BLaER1 (cell line): ENCODE measurements around the gene SKAP1.
"Not testable (repeated sequence)": the region's sequence is repeated elsewhere in the genome, so short reads cannot be mapped to it uniquely, and the experiment has no call there.

Experiments used
- H3K27ac ChIP-seq: shearing (Covaris generic); formaldehyde crosslinking; 2 replicates; pipeline ENCODE4 v1.8.1; 2022
- H3K27me3 ChIP-seq: shearing (Covaris generic); formaldehyde crosslinking; 2 replicates; pipeline ENCODE4 v1.8.1; 2022
- H3K36me3 ChIP-seq: shearing (Covaris generic); formaldehyde crosslinking; 2 replicates; pipeline ENCODE4 v1.8.1; 2022
- H3K4me1 ChIP-seq: shearing (Covaris generic); formaldehyde crosslinking; 2 replicates; pipeline ENCODE4 v1.8.1; 2022
- H3K4me2 ChIP-seq: shearing (Covaris generic); formaldehyde crosslinking; 2 replicates; pipeline ENCODE4 v1.8.1; 2022
- H3K4me3 ChIP-seq: shearing (Covaris generic); formaldehyde crosslinking; 2 replicates; pipeline ENCODE4 v1.8.1; 2022
- H3K9ac ChIP-seq: shearing (Covaris generic); formaldehyde crosslinking; 2 replicates; pipeline ENCODE4 v1.8.1; 2022
- H3K9me3 ChIP-seq: shearing (Covaris generic); formaldehyde crosslinking; 2 replicates; pipeline ENCODE4 v1.8.1; 2022
- H4K20me1 ChIP-seq: shearing (Covaris generic); formaldehyde crosslinking; 2 replicates; pipeline ENCODE4 v1.8.1; 2022
- Cebpa-rat ChIP-seq: shearing (Covaris generic); IDR thresholded peaks from 2 replicates; pipeline ENCODE4 v1.8.1; 2022

The SKAP1 gene

GRCh38 chr17:48209973-48210372 is 220.0 kb downstream of the SKAP1 start:
- no peaks in the 10 kb centered on the region for H4K20me1 ChIP-seq
- H3K9ac ChIP-seq, result no peak overlapping the region
- no peaks in the 10 kb centered on the region for H3K36me3 ChIP-seq

GRCh38 chr17:48207776-48208544 is 222.1 kb downstream of the SKAP1 start:
- H3K36me3 ChIP-seq, result no peaks in the 10 kb centered on the region
- H4K20me1 ChIP-seq, result no peaks in the 10 kb centered on the region
- no peak overlapping the region for H3K4me2 ChIP-seq
- no peak overlapping the region for H3K27ac ChIP-seq
- no peak overlapping the region for H3K4me3 ChIP-seq
- no peak for TF ChIP-seq Cebpa-rat
- H3K9me3 ChIP-seq, result no peaks in the 10 kb centered on the region
- no peaks in the 10 kb centered on the region for H3K27me3 ChIP-seq
- no peak overlapping the region for H3K9ac ChIP-seq
- H3K4me1 ChIP-seq, result no peaks in the 10 kb centered on the region

More at GRCh38 chr17:48209973-48210372, 220.0 kb downstream of the SKAP1 start:
- Histone ChIP-seq H3K27me3 (no peaks in the 10 kb centered on the region), H3K27ac (no peak overlapping the region), H3K4me2 (no peak overlapping the region), H3K9me3 (no peaks in the 10 kb centered on the region), H3K4me1 (no peaks in the 10 kb centered on the region), H3K4me3 (no peak overlapping the region)
- TF ChIP-seq Cebpa-rat, result no peak

- H3K4me2 ChIP-seq, H3K27me3 ChIP-seq, H3K27ac ChIP-seq, H3K9ac ChIP-seq, H3K4me3 ChIP-seq, H3K9me3 ChIP-seq, H3K4me1 ChIP-seq, H4K20me1 ChIP-seq, H3K36me3 ChIP-seq: not testable (repeated sequence)
These were observed 223.0 kb downstream of the SKAP1 start for GRCh38 chr17:48207036-48207435.

GRCh38 chr17:48202959-48203358 is 227.1 kb downstream of the SKAP1 start:
- TF ChIP-seq Cebpa-rat, result no peak
- Histone ChIP-seq H3K4me1 (no peaks in the 10 kb centered on the region), H3K9ac (no peak overlapping the region), H4K20me1 (no peaks in the 10 kb centered on the region), H3K27me3 (no peaks in the 10 kb centered on the region), H3K4me3 (no peak overlapping the region), H3K36me3 (no peaks in the 10 kb centered on the region), H3K27ac (no peak overlapping the region), H3K9me3 (no peaks in the 10 kb centered on the region), H3K4me2 (no peak overlapping the region)

- no peaks in the 10 kb centered on the region for H3K36me3 ChIP-seq
- H3K9ac ChIP-seq, result no peak overlapping the region
- no peak overlapping the region for H3K27ac ChIP-seq
- no peaks in the 10 kb centered on the region for H3K4me1 ChIP-seq
- no peak overlapping the region for H3K4me2 ChIP-seq
- TF ChIP-seq Cebpa-rat, result no peak
- H4K20me1 ChIP-seq, result no peaks in the 10 kb centered on the region
- no peaks in the 10 kb centered on the region for H3K9me3 ChIP-seq
- no peak overlapping the region for H3K4me3 ChIP-seq
- no peaks in the 10 kb centered on the region for H3K27me3 ChIP-seq
These were observed 231.0 kb downstream of the SKAP1 start for GRCh38 chr17:48198950-48199541.

- no peak for TF ChIP-seq Cebpa-rat
- no peak overlapping the region for H3K4me2 ChIP-seq
- H3K36me3 ChIP-seq, result no peaks in the 10 kb centered on the region
- H3K4me3 ChIP-seq, result no peak overlapping the region
- no peaks in the 10 kb centered on the region for H3K4me1 ChIP-seq
- H3K27me3 ChIP-seq, result no peaks in the 10 kb centered on the region
- H3K9ac ChIP-seq, result no peak overlapping the region
- no peak overlapping the region for H3K27ac ChIP-seq
- no peaks in the 10 kb centered on the region for H4K20me1 ChIP-seq
- no peaks in the 10 kb centered on the region for H3K9me3 ChIP-seq
These were observed 234.1 kb downstream of the SKAP1 start for GRCh38 chr17:48195910-48196309.

GRCh38 chr17:48194097-48194550 is 235.9 kb downstream of the SKAP1 start:
- no peak for TF ChIP-seq Cebpa-rat
- Histone ChIP-seq H3K4me1 (no peaks in the 10 kb centered on the region), H4K20me1 (no peaks in the 10 kb centered on the region), H3K4me3 (no peak overlapping the region), H3K27me3 (no peaks in the 10 kb centered on the region), H3K27ac (no peak overlapping the region), H3K9ac (no peak overlapping the region), H3K4me2 (no peak overlapping the region), H3K9me3 (no peaks in the 10 kb centered on the region), H3K36me3 (no peaks in the 10 kb centered on the region)

GRCh38 chr17:48192321-48192731 is 237.7 kb downstream of the SKAP1 start:
- Histone ChIP-seq H3K4me3 (no peak overlapping the region), H3K4me2 (no peak overlapping the region), H3K9me3 (no peaks in the 10 kb centered on the region), H3K9ac (no peak overlapping the region), H3K27ac (no peak overlapping the region), H3K36me3 (no peaks in the 10 kb centered on the region), H3K27me3 (no peaks in the 10 kb centered on the region), H4K20me1 (no peaks in the 10 kb centered on the region), H3K4me1 (no peaks in the 10 kb centered on the region)
- TF ChIP-seq Cebpa-rat, result no peak

GRCh38 chr17:48191362-48191761 is 238.7 kb downstream of the SKAP1 start:
- Histone ChIP-seq H3K9me3 (no peaks in the 10 kb centered on the region), H3K4me2 (no peak overlapping the region), H3K4me1 (no peaks in the 10 kb centered on the region), H4K20me1 (no peaks in the 10 kb centered on the region), H3K36me3 (no peaks in the 10 kb centered on the region), H3K9ac (no peak overlapping the region), H3K4me3 (no peak overlapping the region), H3K27me3 (no peaks in the 10 kb centered on the region), H3K27ac (no peak overlapping the region)
- no peak for TF ChIP-seq Cebpa-rat

- Histone ChIP-seq H4K20me1 (no peaks in the 10 kb centered on the region), H3K4me2 (no peak overlapping the region), H3K4me1 (no peaks in the 10 kb centered on the region), H3K4me3 (no peak overlapping the region), H3K27me3 (no peaks in the 10 kb centered on the region), H3K36me3 (no peaks in the 10 kb centered on the region), H3K9me3 (no peaks in the 10 kb centered on the region), H3K9ac (no peak overlapping the region), H3K27ac (no peak overlapping the region)
- TF ChIP-seq Cebpa-rat, result no peak
These were observed 239.1 kb downstream of the SKAP1 start for GRCh38 chr17:48190871-48191270.
